ENCODE measurements around the gene GEMIN4.
A peak's percentile ranks its signal among the peaks of the same experiment; 100 is the strongest.
"Not testable (repeated sequence)": the region's sequence is repeated elsewhere in the genome, so short reads cannot be mapped to it uniquely, and the experiment has no call there.

The GEMIN4 gene

DNA sequence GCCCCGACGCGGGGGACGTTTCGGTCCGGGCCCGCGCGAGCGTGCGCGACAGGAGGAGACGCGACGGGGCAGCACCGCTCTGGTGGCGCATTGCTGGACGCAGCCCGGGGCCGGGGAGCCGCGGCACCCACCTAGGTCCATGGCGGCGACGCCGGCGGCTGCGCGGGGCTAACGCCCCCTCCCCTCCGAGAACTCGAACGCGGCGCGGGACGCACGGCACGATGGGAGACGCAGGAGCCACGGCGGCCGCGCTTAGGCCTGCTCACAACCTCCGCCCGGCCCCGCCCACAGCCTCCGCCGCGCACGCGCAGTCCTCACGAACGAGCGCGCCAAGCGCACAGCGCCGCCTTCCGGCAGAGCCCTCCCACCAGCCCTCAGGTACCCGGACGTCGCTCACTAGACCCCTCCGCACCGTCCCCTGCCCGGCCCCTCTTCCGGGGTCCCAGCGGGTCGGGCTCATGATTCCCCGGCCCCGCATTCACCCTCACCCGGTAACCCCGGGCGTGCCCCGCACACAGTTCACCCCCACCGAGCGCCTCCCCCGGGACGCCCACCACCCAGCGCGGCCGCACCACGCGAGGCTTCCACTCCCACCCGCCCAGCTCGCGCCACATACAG lies at the start of gene GEMIN4:
TSS of gene GEMIN4 (minus strand) at position 263 of the 618 bp plus-strand sequence. CDS start at position 141, 122 bp downstream.
- DNase-seq: peak; percentile 60 to 64

- DNase-seq: no peak
Observed at GRCh38 chr17:801660-802059, 49.6 kb upstream of the GEMIN4 start.

- no peak for DNase-seq
Observed at GRCh38 chr17:800446-801242, 48.6 kb upstream of the GEMIN4 start.

DNA sequence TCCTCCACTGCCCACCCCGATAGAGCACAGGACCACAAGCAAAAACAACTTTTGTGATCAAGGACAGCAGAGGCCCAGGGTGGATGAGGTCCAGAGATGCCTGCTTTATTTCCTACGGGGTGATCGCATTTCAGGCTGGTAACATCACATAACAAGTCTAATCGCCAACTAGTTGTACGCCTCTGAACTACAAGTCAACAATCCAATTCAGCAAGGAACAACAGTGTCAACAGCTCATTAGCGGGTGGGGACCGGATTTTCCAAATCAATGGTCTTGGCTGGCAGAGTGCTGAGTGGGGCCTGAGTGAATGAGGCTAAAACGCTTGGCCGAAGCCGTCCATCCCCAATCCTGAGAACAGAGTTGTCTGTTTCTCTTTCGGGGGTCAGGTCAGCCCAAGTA lies 47.2 kb upstream of the GEMIN4 start:
- no peak for DNase-seq

- DNase-seq: no peak
Observed at GRCh38 chr17:798246-798645, 46.2 kb upstream of the GEMIN4 start.

- DNase-seq: no peak
Observed at GRCh38 chr17:797236-797840, 45.3 kb upstream of the GEMIN4 start.

GRCh38 chr17:796609-797008 lies 44.5 kb upstream of the GEMIN4 start:
- DNase-seq: no peak

- no peak for DNase-seq
Observed at GRCh38 chr17:795721-796120, 43.7 kb upstream of the GEMIN4 start.

DNA sequence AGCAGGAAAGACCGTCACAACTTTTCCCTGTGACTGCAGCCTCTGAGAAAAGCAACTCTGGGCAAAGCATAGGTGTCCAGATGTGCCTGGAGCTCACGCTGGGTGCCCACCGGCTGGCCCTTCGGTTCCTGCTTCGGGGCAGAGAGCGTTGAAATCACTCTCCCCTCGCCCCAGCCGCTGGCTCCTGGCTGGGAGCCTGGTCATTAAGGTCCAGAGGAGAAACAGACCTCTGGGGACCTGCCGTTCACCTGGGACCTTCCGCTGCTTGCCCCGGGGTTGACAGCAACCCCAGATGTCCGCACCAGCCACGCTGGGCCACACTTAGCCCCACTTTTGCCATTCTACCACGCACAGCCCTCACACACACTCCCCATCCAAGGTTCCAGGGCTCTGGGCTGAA lies 43.2 kb upstream of the GEMIN4 start:
- DNase-seq: no peak

DNA sequence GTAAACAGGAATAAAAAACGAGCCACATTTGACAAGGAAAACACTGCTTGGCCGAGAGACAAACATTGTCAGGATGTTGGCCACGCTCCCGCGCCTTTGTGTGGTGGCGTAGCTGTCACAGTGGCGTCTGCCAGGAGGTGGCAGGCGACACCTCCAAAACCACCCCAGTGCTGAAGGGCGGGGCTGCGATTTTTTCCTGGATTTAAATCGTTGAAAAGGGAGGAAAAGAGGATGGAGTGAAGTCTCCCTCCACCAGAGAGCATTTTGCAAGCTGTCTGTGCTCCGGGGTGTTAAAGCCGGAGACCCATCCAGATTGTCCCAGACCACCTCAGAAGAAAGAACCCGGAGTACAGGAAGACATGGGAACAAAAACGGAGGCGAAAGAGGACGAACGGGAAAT lies 42.8 kb upstream of the GEMIN4 start:
- DNase-seq: peak; percentile 1 to 35

DNA sequence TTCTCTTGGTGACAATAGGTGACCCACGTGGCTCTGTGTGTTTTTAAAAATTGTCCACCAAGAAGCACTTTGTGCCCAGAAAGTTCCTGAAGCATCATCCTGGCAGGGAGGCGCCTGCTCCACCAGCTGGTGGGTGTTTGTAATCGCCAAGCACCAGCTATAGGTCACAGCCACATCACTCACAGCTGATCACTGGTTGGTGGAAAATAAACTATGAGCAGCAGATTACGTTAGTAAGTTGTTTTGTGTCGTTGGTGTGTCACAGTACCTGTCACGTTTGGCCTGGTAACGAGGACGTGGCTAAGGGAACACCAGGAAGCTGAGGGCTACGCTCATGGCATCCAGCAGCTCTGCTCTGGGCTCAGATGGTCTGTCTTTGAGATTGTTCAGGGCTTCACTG lies 40.2 kb upstream of the GEMIN4 start:
- no peak for DNase-seq

- DNase-seq: no peak
Observed at GRCh38 chr17:791829-792228, 39.8 kb upstream of the GEMIN4 start.

DNA sequence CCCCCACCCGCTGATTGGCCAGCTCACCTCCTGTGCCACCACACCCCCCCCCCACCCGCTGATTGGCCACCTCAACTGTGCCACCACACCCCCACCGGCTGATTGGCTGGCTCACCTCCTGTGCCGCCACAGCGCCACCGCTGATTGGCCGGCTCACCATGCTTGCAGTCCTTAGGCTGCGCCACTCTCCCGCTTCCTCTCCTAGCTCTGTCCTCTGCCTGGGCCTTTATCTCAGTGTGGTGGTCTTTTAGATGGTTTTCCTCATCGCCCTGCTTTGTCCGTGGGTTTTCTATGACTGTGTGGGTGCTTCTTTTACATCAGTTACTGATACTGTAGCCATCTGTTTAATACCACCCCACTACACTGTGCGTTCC lies 38.8 kb upstream of the GEMIN4 start:
- not testable (repeated sequence) for DNase-seq

- DNase-seq: not testable (repeated sequence)
Observed at GRCh38 chr17:789931-790873, 38.1 kb upstream of the GEMIN4 start.

DNA sequence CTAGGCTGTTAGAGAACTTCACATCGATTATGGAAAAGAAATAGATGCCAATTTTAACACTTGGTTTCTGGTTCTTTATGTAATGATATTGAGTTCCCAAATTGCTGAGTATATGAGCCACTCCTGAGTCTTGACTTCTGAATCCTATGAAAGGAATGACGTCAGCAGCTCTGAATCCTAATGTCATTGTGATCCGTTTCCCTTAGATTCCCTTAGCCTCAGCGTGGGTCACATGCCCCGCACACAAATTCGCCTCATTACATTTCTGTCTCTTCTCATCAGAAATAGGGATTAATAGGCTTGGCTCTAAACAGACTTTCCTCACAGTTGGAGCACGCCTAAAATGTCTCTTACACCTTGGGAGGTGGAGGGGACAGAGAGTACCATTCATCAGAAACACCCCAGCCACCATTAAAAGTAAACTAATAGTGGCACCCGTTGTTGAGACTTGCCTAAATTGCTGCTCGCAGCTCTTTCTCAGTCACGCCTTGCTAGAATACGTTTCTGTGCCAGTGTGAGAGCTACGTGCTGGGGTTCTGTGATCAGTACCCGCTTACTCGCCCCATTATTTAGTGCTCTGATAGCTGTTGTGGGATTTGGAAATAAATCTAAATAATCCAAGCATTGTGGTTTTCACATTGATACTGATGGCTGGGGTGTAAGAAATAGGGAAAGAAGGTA lies 37.2 kb upstream of the GEMIN4 start:
- DNase-seq: no peak

- no peak for DNase-seq
Observed at GRCh38 chr17:788551-788950, 36.5 kb upstream of the GEMIN4 start.

- no peak for DNase-seq
Observed at GRCh38 chr17:787641-788221, 35.7 kb upstream of the GEMIN4 start.

DNA sequence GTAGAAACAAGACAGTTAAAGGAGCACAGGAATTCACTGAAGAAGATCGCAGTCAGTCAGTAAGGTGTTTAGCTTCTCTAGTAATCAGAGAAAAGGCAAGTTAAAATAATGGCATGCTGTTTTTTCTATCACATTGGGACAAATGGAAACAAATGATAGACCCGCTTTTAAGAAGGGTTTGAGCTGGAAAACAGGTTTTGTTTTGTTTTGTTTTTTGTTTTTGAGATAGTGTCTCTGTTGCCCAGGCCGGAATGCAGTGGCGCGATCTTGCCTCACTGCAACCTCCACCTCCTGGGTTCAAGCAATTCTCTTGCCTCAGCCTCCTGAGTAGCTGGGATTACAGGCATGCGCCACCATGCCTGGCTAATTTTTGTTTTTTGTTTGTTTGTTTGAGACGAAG lies 33.8 kb upstream of the GEMIN4 start:
- DNase-seq: not testable (repeated sequence)

DNA sequence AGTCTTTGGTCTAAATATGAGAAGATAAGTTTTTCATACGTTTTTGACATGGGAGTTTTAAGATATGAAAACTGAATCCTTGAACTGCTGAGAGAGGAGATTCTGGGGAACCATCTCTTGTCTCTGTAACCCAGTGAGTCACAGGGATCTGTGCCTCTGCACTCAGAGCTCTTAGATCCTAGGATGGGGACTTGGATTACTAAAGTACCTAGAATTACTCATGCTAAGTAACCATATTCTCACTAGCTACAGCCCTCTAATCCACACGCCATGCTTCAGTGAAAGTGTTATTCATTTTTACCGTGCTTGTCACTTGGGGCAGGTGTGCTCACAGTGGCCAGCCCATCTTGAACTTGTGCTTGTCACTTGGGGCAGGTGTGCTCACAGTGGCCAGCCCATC lies 32.1 kb upstream of the GEMIN4 start:
- DNase-seq: no peak

- DNase-seq: peak; percentile 41 to 45
Observed at GRCh38 chr17:781805-782731, 30.0 kb upstream of the GEMIN4 start, which contains the start of the genes GLOD4 and MRM3. Gene GLOD4, minus strand, starts transcription at chr17:782280. Its CDS starts 25 bp downstream, at chr17:782255. Gene MRM3, plus strand, starts transcription at chr17:782353. Its CDS starts 26 bp downstream, at chr17:782379.

DNA sequence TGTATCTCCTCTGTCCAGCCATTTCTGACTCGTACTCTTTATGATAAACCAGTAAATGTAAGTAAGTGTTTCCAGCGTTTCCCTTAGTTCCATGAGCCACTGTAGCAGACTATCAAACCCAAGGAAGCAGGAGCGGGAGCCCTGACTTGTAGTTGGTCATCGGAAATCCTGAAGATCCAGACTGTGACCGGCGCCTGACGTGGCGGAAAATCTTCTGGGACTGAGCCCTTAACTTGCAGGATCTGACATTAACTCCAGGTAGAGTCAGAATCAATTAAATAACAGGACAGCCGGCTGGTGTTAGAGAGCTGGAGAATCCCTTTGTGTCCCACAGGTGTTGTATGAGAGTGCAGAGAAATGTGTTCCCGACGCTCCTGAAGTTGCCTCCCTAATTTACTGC lies 26.0 kb upstream of the GEMIN4 start:
- no peak for DNase-seq
